ENCODE results near the gene EPHB2. TPM values are rescaled to one million over a fixed set of nuclear protein-coding genes. Genes with fewer than 3 reads are reported as not detected.

Gene EPHB2
- total and polyA plus RNA-seq, 2 experiments from 2014 or later = 1.0 to 5.1 TPM

GRCh38 chr1:22708777-22709176 lies 1.9 kb upstream of the EPHB2 start:
- Histone ChIP-seq H3K4me2 (ENCODE audit: unreplicated experiment) (no peak overlapping the region), H3K27me3 (replicated peaks; ENCODE audit: insufficient read depth) (no peaks in the 10 kb centered on the region; the same call in 1 of the 2 replicates), H3K4me1 (ENCODE audit: insufficient read depth) (no peaks in the 10 kb centered on the region), H4K20me1 (ENCODE audit: insufficient read depth) (no peaks in the 10 kb centered on the region), H3K9ac (no peak overlapping the region), H3K9me3 (ENCODE audit: low read depth) (no peaks in the 10 kb centered on the region), H3K4me3 (no peak overlapping the region), H3K79me2 (ENCODE audit: insufficient read depth) (no peaks in the 10 kb centered on the region), H2AFZ (no peak overlapping the region), H3F3A (ENCODE audit: insufficient read depth) (no peaks in the 10 kb centered on the region), H3K36me3 (ENCODE audit: low read depth) (no peaks in the 10 kb centered on the region), H3K27ac (no peak overlapping the region), H3K9me2 (ENCODE audit: insufficient read depth) (no peaks in the 10 kb centered on the region)
- no peak for DNase-seq
- in situ Hi-C loops (cut with MboI) = loop anchor here (10.0 kb wide), 1 partner anchor 176 kb away; no protein-coding TSS in a partner anchor
- TF ChIP-seq EZH2 (IDR thresholded peaks at IDR 0.05; ENCODE audit: insufficient read depth, poor library complexity, severe bottlenecking) = no peak
- TF ChIP-seq EZH2phosphoT487 (IDR thresholded peaks at IDR 0.05; ENCODE audit: insufficient read depth, low read depth) = no peak

GRCh38 chr1:22709227-22709626 lies 1.4 kb upstream of the EPHB2 start:
- no peaks in the 10 kb centered on the region for H3F3A ChIP-seq (ENCODE audit: insufficient read depth)
- H3K9me3 ChIP-seq (ENCODE audit: low read depth) = no peaks in the 10 kb centered on the region
- no peak overlapping the region for H3K9ac ChIP-seq
- in situ Hi-C loops (cut with MboI) = loop anchor here (10.0 kb wide), 1 partner anchor 176 kb away; no protein-coding TSS in a partner anchor
- H2AFZ ChIP-seq = no peak overlapping the region
- no peak overlapping the region for H3K4me2 ChIP-seq (ENCODE audit: unreplicated experiment)
- no peaks in the 10 kb centered on the region for H3K79me2 ChIP-seq (ENCODE audit: insufficient read depth)
- no peak overlapping the region for H3K27ac ChIP-seq
- H3K4me1 ChIP-seq (ENCODE audit: insufficient read depth) = no peaks in the 10 kb centered on the region
- H3K9me2 ChIP-seq (ENCODE audit: insufficient read depth) = no peaks in the 10 kb centered on the region
- H3K27me3 ChIP-seq (replicated peaks; ENCODE audit: insufficient read depth) = no peaks in the 10 kb centered on the region; the same call in 1 of the 2 replicates
- no peaks in the 10 kb centered on the region for H4K20me1 ChIP-seq (ENCODE audit: insufficient read depth)
- no peaks in the 10 kb centered on the region for H3K36me3 ChIP-seq (ENCODE audit: low read depth)
- DNase-seq = peak; percentile 29
- TF ChIP-seq EZH2phosphoT487 (IDR thresholded peaks at IDR 0.05; ENCODE audit: insufficient read depth, low read depth) (no peak), EZH2 (IDR thresholded peaks at IDR 0.05; ENCODE audit: insufficient read depth, poor library complexity, severe bottlenecking) (no peak)
- H3K4me3 ChIP-seq = no peak overlapping the region
- WGBS, 2 experiments (ENCODE audit: low coverage in 1 of 2, low lambda C conversion rate in 2 of 2, missing lambda C conversion rate in 2 of 2) = 85 to 95% methylated on average over 3 of the region's 3 CpGs

DNA sequence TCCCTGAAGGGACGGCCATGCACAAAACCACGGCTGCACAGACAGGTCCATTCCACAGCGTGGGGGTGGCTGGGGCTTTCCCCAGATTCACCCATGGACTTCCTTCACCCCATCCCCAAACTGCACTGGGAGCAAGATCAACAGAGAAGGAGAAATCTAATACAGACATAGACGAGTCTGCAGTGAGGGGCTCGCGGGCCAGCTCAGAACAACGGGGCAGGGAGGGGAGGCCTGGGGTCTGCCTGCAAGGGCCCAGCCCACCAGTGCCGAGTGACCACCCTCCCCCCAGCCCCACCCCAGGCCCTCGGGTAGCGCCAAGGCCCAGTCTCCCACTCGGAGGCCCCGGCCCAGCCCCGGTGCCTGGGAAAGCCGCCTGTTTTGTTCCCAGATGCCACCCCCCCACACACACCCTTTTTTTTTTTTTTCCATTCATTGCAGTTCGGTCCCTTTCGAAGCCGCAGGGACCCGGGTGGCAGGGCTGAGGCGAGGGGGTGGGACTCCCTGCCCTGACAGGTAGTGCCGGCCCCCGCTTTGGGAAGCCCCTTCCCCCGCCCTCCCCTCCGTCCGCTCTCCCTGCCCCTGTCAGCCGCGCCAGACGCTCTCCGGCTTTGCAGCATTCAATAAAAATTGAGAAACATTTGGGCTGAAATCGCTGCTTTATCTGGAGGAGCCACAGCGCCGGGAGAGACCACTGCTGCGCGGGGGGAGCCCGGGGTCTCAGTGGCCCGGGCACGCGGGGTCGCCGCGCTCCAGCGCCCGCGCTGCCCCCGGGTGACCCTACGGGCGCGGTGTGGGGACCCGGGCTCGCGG lies 543 bp upstream of the EPHB2 start:
- no peaks in the 10 kb centered on the region for H4K20me1 ChIP-seq (ENCODE audit: insufficient read depth)
- TF ChIP-seq EZH2 (IDR thresholded peaks at IDR 0.05; ENCODE audit: insufficient read depth, poor library complexity, severe bottlenecking) (no peak), EZH2phosphoT487 (IDR thresholded peaks at IDR 0.05; ENCODE audit: insufficient read depth, low read depth) (no peak)
- H3K27me3 ChIP-seq (replicated peaks; ENCODE audit: insufficient read depth) = no peaks in the 10 kb centered on the region; the same call in 1 of the 2 replicates
- H3K9me2 ChIP-seq (ENCODE audit: insufficient read depth) = no peaks in the 10 kb centered on the region
- peak overlapping the region; percentile 67 for H3K4me3 ChIP-seq
- no peaks in the 10 kb centered on the region for H3K79me2 ChIP-seq (ENCODE audit: insufficient read depth)
- 0 out of 2 replicates have a peak overlapping the region, but pooled peaks have one; percentile 21 for H3K9ac ChIP-seq
- WGBS, 2 experiments (ENCODE audit: low coverage in 1 of 2, low lambda C conversion rate in 2 of 2, missing lambda C conversion rate in 2 of 2) = 5 to 10% methylated on average over 19 to 45 of the region's 50 CpGs
- H3K4me2 ChIP-seq (ENCODE audit: unreplicated experiment) = peak overlapping the region; percentile 62
- DNase-seq = peak; percentile 81
- H2AFZ ChIP-seq = peak overlapping the region; percentile 62
- H3K9me3 ChIP-seq (ENCODE audit: low read depth) = no peaks in the 10 kb centered on the region
- H3K27ac ChIP-seq = no peak overlapping the region
- no peaks in the 10 kb centered on the region for H3K36me3 ChIP-seq (ENCODE audit: low read depth)
- in situ Hi-C loops (cut with MboI) = loop anchor here (10.0 kb wide), 1 partner anchor 175 kb away; no protein-coding TSS in a partner anchor
- H3F3A ChIP-seq (ENCODE audit: insufficient read depth) = no peaks in the 10 kb centered on the region
- no peaks in the 10 kb centered on the region for H3K4me1 ChIP-seq (ENCODE audit: insufficient read depth)

GRCh38 chr1:22711071-22711470 lies 432 bp downstream of the EPHB2 start:
- TF ChIP-seq EZH2phosphoT487 (IDR thresholded peaks at IDR 0.05; ENCODE audit: insufficient read depth, low read depth) (no peak), EZH2 (IDR thresholded peaks at IDR 0.05; ENCODE audit: insufficient read depth, poor library complexity, severe bottlenecking) (no peak)
- in situ Hi-C loops (cut with MboI) = no loop called here
- H3K4me2 ChIP-seq (ENCODE audit: unreplicated experiment) = peak overlapping the region; percentile 46

More at GRCh38 chr1:22711071-22711470, 432 bp downstream of the EPHB2 start:
- Histone ChIP-seq H3K27me3 (replicated peaks; ENCODE audit: insufficient read depth) (no peaks in the 10 kb centered on the region; the same call in 1 of the 2 replicates), H2AFZ (no peak overlapping the region), H3K4me3 (peak overlapping the region; percentile 60), H3K36me3 (ENCODE audit: low read depth) (no peaks in the 10 kb centered on the region), H3K79me2 (ENCODE audit: insufficient read depth) (no peaks in the 10 kb centered on the region), H3K9me2 (ENCODE audit: insufficient read depth) (no peaks in the 10 kb centered on the region), H3K4me1 (ENCODE audit: insufficient read depth) (no peaks in the 10 kb centered on the region), H4K20me1 (ENCODE audit: insufficient read depth) (no peaks in the 10 kb centered on the region), H3K27ac (no peak overlapping the region), H3K9me3 (ENCODE audit: low read depth) (no peaks in the 10 kb centered on the region), H3K9ac (no peak overlapping the region), H3F3A (ENCODE audit: insufficient read depth) (no peaks in the 10 kb centered on the region)
- peak; percentile 44 for DNase-seq
- 0 to 1% methylated on average over 4 to 40 of the region's 60 CpGs for WGBS, 2 experiments (ENCODE audit: low coverage in 1 of 2, low lambda C conversion rate in 2 of 2, missing lambda C conversion rate in 2 of 2)

All from GM23248 (cell line).